ENCODE results near the gene IL18RAP.

The IL18RAP gene

GRCh38 chr2:102418421-102418961 is 4.5 kb upstream of the IL18RAP start:
- peak; percentile 42 for DNase-seq (ENCODE audit: low read depth, low spot score)
- no peak overlapping the region for H3K4me3 ChIP-seq (ENCODE audit: low read length)

DNA sequence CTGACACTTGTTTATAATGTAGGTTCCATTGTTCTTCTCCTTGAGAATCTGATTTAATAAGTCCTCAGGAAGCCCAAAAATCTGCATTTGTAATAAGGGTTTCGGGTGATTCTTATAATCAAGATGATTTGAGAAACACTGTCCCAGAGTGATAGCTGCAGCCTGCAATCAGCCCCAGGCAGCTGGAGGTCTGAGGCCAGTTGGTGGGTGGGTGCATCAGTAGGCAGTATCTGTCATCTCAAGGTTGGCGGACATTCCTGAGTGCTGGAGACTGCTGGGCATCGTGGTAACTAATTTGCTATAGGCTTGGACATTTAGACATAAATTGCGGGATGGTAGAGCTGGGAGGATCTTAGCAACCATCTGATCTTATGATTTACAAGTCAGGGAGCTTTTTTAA is 2.7 kb upstream of the IL18RAP start:
- no peak overlapping the region for H3K4me3 ChIP-seq (ENCODE audit: low read length)
- DNase-seq (ENCODE audit: low read depth, low spot score) = no peak

DNA sequence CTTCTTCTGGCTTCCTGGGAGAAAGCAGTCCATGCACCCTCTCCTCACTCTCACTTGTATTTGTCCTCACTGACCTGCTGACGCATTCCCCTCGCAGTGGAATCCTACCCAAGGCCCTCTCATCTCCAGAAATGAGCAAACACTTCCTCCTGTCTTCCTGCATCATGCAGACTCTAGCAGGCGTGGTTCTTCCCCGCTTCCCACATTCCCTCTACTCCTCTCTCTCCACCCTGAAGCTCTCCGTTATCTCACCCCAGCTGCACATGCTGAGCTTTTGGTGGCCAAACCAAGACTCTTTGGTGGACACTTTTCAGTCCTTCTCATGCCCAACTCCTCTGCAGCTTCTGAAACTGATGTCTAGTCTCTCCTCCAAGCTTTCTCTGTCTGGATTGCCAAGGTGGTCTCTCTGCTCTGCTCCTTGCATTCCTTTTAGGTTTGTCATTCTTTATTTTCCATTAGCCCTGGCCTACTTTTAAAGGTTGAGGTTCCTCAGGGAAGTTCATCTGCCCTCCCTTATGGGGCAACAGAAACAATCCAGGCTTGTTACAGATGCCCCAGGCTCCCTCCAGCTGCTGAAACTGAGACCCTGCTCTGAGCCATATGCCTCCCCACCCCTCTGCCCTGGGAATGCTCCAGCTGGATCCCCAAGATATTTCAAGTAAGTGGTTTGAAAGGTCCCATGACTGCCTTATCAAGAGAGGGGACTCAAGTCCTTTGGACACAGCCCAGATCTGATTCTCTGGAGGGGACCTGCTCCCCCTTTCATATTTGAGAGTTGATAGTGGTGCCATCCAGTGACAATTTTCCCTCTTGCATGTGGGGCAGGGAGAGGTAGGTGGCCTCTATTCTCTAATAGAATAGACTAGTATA is 835 bp upstream of the IL18RAP start:
- no peak for DNase-seq (ENCODE audit: low read depth, low spot score)
- no peak overlapping the region for H3K4me3 ChIP-seq (ENCODE audit: low read length)

DNA sequence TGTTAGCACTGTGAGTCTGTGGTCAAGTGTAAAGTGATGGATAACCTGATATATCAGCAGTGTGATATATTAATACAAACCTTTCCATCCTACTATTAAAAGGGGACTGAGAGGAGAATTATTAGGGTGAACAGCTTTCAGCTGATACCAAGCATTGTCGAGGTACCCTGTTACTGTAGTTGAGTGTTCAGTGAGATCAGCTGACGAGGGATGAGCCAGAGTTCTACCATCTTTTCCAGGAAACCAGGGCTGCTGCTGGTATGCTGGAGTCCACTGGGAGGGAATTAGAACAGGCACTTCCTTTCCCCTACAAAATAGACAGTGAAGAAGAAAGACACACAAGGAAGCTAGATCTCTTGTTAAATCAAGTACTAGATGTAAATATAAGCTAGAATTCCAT is 408 bp downstream of the IL18RAP start:
- DNase-seq (ENCODE audit: low read depth, low spot score) = no peak
- H3K4me3 ChIP-seq (ENCODE audit: low read length) = no peak overlapping the region

DNA sequence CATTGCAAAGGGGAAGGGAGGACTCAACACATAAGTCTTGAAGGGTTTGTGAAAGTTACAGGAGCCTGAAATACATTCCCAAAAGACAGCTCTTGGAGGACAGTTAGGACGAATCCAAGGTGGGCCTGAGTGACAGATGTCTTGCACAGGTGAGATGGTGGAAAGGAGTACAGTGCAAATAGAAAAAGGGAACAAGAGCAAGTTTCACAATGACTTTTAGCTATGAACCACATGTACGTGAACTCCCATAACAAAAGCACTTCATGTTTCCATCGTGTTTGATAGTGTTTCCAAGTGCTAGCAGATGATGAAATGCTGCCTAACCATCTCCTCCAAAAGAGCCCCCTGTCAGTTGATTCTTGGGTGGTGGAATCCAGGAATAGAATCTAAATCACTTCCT is 1.8 kb downstream of the IL18RAP start:
- no peak for DNase-seq (ENCODE audit: low read depth, low spot score)
- no peak overlapping the region for H3K4me3 ChIP-seq (ENCODE audit: low read length)

DNA sequence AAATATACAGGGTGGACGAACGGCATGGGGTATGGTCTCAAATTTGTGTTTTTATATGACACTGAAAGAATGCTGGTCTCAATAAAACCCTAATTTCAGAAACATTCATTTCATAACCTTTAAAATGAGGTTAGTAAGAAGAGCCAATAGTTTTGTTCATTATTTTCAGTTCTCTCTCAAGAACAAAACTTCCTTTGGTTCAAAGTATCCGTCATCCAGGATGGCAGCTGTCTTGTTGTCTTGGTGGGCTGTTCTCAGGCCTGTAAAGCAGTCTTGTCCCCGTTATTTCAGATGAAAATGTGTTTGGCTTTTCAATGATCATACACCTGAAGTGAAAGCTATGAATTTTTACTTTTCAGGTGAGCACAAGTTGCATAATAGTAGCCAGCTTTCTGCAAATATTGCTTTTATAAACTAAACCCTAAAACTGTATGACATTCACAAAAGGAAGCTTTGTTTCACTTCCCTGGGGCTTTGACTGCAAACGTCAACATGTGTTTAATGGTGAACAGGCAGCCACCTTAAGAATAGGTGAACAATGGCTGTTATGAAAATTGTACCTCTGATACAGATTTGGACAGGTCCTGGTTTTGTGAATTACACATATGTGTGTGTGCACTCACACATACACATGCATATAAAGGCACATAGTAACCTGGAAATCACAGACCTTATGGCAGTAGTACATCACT is 2.6 kb downstream of the IL18RAP start:
- no peak for DNase-seq (ENCODE audit: low read depth, low spot score)
- H3K4me3 ChIP-seq (ENCODE audit: low read length) = no peak overlapping the region

- H3K4me3 ChIP-seq (ENCODE audit: low read length) = no peak overlapping the region
- DNase-seq (ENCODE audit: low read depth, low spot score) = no peak
These were observed 4.3 kb downstream of the IL18RAP start for GRCh38 chr2:102427249-102427648.

GRCh38 chr2:102428573-102428972 is 5.6 kb downstream of the IL18RAP start:
- H3K4me3 ChIP-seq (ENCODE audit: low read length) = no peak overlapping the region
- DNase-seq (ENCODE audit: low read depth, low spot score) = no peak

DNA sequence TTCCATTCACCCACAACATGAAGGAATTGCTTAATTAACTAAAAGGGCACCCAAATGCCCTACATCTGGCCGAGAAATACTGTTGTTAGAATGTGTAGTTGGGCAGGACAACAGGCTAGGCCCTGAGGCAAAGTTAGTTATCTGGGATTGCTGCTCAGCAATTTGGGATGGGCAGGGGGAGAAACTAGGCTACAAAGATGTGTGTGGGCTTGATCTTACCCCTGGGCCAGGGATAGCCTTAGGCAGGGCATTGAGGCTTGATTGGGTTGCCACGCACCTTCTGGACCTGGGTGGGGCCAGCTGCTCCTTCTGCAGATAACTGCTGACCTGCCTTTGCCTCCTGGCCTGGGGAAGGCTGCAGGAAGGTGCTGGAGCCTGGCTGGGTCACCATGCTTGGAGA is 9.4 kb downstream of the IL18RAP start:
- no peak overlapping the region for H3K4me3 ChIP-seq (ENCODE audit: low read length)
- no peak for DNase-seq (ENCODE audit: low read depth, low spot score)

GRCh38 chr2:102433973-102434654 is 11.2 kb downstream of the IL18RAP start:
- H3K4me3 ChIP-seq (ENCODE audit: low read length) = no peak overlapping the region
- DNase-seq (ENCODE audit: low read depth, low spot score) = no peak

DNA sequence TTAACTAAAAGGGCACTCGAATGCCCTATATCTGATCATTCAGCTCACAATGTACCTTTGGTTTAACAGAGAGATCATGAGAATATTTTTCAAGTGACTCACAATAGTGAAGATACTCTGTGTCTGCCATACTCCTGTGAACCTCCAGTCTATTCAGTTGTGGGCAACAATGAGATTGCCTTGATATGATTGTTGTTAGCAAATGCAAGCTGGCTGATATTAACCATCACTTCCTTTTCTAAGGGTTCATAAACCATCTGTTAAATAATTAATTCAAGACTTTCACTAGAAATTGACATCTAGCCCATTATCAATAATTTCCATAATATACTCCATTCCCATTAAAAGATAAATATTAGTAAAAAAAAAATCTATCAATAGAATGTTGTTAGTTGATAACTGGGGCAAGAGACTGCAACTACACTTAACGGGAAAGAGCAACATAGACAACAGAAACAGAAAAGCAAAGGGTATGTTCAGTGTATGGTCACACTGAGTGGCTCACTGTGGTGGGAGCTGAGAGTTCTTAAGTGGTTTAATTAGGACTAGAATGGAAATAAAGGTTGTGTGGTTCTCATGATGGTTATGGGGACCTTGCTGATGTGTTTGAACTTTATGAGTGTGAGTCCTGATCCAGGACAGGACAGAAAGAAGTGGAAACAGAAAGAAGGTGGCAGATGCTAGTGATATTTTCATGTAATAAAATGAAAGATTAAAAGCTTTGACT is 11.9 kb downstream of the IL18RAP start:
- no peak for DNase-seq (ENCODE audit: low read depth, low spot score)
- H3K4me3 ChIP-seq (ENCODE audit: low read length) = no peak overlapping the region

DNA sequence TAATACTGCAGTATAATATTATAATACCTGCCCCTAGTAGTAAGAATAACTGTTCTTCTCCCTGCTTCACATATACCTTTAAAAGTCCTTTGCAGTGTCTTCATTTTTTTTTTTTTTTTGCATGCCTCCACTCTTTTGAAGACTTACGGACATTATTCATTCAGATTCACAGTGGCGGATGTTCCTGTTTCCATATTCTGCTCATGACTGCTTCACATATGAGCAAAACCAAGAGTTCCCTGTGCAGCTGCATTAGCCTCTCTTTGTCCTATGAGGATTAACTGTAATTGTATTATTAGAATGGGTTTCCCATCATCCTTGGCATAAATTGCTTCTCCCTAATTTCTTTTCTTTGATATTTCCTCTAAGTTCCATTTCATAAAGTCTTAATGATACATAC is 12.8 kb downstream of the IL18RAP start:
- no peak for DNase-seq (ENCODE audit: low read depth, low spot score)
- no peak overlapping the region for H3K4me3 ChIP-seq (ENCODE audit: low read length)

GRCh38 chr2:102436323-102436722 is 13.4 kb downstream of the IL18RAP start:
- H3K4me3 ChIP-seq (ENCODE audit: low read length) = no peak overlapping the region
- no peak for DNase-seq (ENCODE audit: low read depth, low spot score)

- H3K4me3 ChIP-seq (ENCODE audit: low read length) = no peak overlapping the region
- no peak for DNase-seq (ENCODE audit: low read depth, low spot score)
These were observed 14.2 kb downstream of the IL18RAP start for GRCh38 chr2:102437122-102437521.

- no peak overlapping the region for H3K4me3 ChIP-seq (ENCODE audit: low read length)
- no peak for DNase-seq (ENCODE audit: low read depth, low spot score)
These were observed 15.2 kb downstream of the IL18RAP start for GRCh38 chr2:102438111-102438510.

DNA sequence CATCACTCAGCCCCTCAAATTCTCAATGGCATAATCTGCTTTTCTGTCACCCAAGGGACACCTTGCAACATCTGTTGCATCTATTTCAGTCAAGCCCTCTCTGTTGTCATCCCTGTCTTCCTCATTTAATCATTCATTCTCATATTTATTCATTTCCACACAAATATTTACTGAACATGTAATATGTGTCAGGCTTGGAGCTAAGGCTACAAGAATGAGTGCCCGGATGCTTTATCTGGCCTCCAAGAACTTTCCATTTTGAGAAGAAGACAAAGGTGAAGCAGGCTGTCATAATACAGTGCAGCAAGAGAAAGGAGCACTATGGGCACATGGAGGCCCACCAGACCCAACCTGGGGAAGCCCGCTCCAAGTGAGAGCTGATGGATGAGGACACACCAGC is 15.6 kb downstream of the IL18RAP start:
- DNase-seq (ENCODE audit: low read depth, low spot score) = no peak
- H3K4me3 ChIP-seq (ENCODE audit: low read length) = no peak overlapping the region

GRCh38 chr2:102439065-102439695 is 16.2 kb downstream of the IL18RAP start:
- no peak for DNase-seq (ENCODE audit: low read depth, low spot score)
- H3K4me3 ChIP-seq (ENCODE audit: low read length) = no peak overlapping the region

GRCh38 chr2:102442967-102443828 is 20.2 kb downstream of the IL18RAP start:
- peak; percentile 12 for DNase-seq (ENCODE audit: low read depth, low spot score)
- H3K4me3 ChIP-seq (ENCODE audit: low read length) = no peak overlapping the region

All from Jurkat, Clone E6-1 (cell line).